ENCODE results near the gene FARP1. TPM values are rescaled to one million over a fixed set of nuclear protein-coding genes. Genes with fewer than 3 reads are reported as not detected.

FARP1 gene
- total RNA-seq, 1 donor = 0.42 TPM

- no peaks in the 10 kb centered on the region for H3K9me3 ChIP-seq (ENCODE audit: low read depth, low read length)
- no peaks in the 10 kb centered on the region for H3K4me1 ChIP-seq (ENCODE audit: insufficient read depth, low read length)
- no peaks in the 10 kb centered on the region for H3K27me3 ChIP-seq (ENCODE audit: insufficient read depth, low read length)
- H3K4me3 ChIP-seq (ENCODE audit: low read length) = no peak overlapping the region
Measured at GRCh38 chr13:98200211-98200878, 57.5 kb downstream of the FARP1 start.

GRCh38 chr13:98201189-98201588 is 58.3 kb downstream of the FARP1 start:
- H3K4me1 ChIP-seq (ENCODE audit: insufficient read depth, low read length) = no peaks in the 10 kb centered on the region
- H3K4me3 ChIP-seq (ENCODE audit: low read length) = no peak overlapping the region
- H3K9me3 ChIP-seq (ENCODE audit: low read depth, low read length) = no peaks in the 10 kb centered on the region
- H3K27me3 ChIP-seq (ENCODE audit: insufficient read depth, low read length) = no peaks in the 10 kb centered on the region

- Histone ChIP-seq H3K9me3 (ENCODE audit: low read depth, low read length) (no peaks in the 10 kb centered on the region), H3K4me1 (ENCODE audit: insufficient read depth, low read length) (no peaks in the 10 kb centered on the region), H3K27me3 (ENCODE audit: insufficient read depth, low read length) (no peaks in the 10 kb centered on the region), H3K4me3 (ENCODE audit: low read length) (no peak overlapping the region)
Measured at GRCh38 chr13:98201984-98202383, 59.1 kb downstream of the FARP1 start.

- Histone ChIP-seq H3K9me3 (ENCODE audit: low read depth, low read length) (no peaks in the 10 kb centered on the region), H3K4me3 (ENCODE audit: low read length) (no peak overlapping the region), H3K27me3 (ENCODE audit: insufficient read depth, low read length) (no peaks in the 10 kb centered on the region), H3K4me1 (ENCODE audit: insufficient read depth, low read length) (no peaks in the 10 kb centered on the region)
Measured at GRCh38 chr13:98203646-98204326, 60.9 kb downstream of the FARP1 start.

- Histone ChIP-seq H3K9me3 (ENCODE audit: low read depth, low read length) (no peaks in the 10 kb centered on the region), H3K4me1 (ENCODE audit: insufficient read depth, low read length) (no peaks in the 10 kb centered on the region), H3K27me3 (ENCODE audit: insufficient read depth, low read length) (no peaks in the 10 kb centered on the region), H3K4me3 (ENCODE audit: low read length) (no peak overlapping the region)
Measured at GRCh38 chr13:98204546-98204945, 61.7 kb downstream of the FARP1 start.

GRCh38 chr13:98206946-98207345 is 64.1 kb downstream of the FARP1 start:
- Histone ChIP-seq H3K4me3 (ENCODE audit: low read length) (no peak overlapping the region), H3K4me1 (ENCODE audit: insufficient read depth, low read length) (no peaks in the 10 kb centered on the region), H3K27me3 (ENCODE audit: insufficient read depth, low read length) (no peaks in the 10 kb centered on the region), H3K9me3 (ENCODE audit: low read depth, low read length) (no peaks in the 10 kb centered on the region)

GRCh38 chr13:98207416-98207815 is 64.5 kb downstream of the FARP1 start:
- no peaks in the 10 kb centered on the region for H3K4me1 ChIP-seq (ENCODE audit: insufficient read depth, low read length)
- H3K4me3 ChIP-seq (ENCODE audit: low read length) = no peak overlapping the region
- no peaks in the 10 kb centered on the region for H3K27me3 ChIP-seq (ENCODE audit: insufficient read depth, low read length)
- no peaks in the 10 kb centered on the region for H3K9me3 ChIP-seq (ENCODE audit: low read depth, low read length)

GRCh38 chr13:98208606-98209005 is 65.7 kb downstream of the FARP1 start:
- no peaks in the 10 kb centered on the region for H3K4me1 ChIP-seq (ENCODE audit: insufficient read depth, low read length)
- no peaks in the 10 kb centered on the region for H3K27me3 ChIP-seq (ENCODE audit: insufficient read depth, low read length)
- no peaks in the 10 kb centered on the region for H3K9me3 ChIP-seq (ENCODE audit: low read depth, low read length)
- no peak overlapping the region for H3K4me3 ChIP-seq (ENCODE audit: low read length)

GRCh38 chr13:98212763-98213162 is 69.9 kb downstream of the FARP1 start:
- Histone ChIP-seq H3K27me3 (ENCODE audit: insufficient read depth, low read length) (no peaks in the 10 kb centered on the region), H3K9me3 (ENCODE audit: low read depth, low read length) (no peaks in the 10 kb centered on the region), H3K4me1 (ENCODE audit: insufficient read depth, low read length) (no peaks in the 10 kb centered on the region), H3K4me3 (ENCODE audit: low read length) (no peak overlapping the region)

GRCh38 chr13:98213354-98213753 is 70.5 kb downstream of the FARP1 start:
- H3K4me1 ChIP-seq (ENCODE audit: insufficient read depth, low read length) = no peaks in the 10 kb centered on the region

GRCh38 chr13:98214008-98214643 is 71.2 kb downstream of the FARP1 start:
- no peak overlapping the region for H3K4me3 ChIP-seq (ENCODE audit: low read length)
- H3K9me3 ChIP-seq (ENCODE audit: low read depth, low read length) = no peaks in the 10 kb centered on the region
- H3K27me3 ChIP-seq (ENCODE audit: insufficient read depth, low read length) = no peaks in the 10 kb centered on the region
- H3K4me1 ChIP-seq (ENCODE audit: insufficient read depth, low read length) = no peaks in the 10 kb centered on the region

More at GRCh38 chr13:98213354-98213753, 70.5 kb downstream of the FARP1 start:
- no peaks in the 10 kb centered on the region for H3K9me3 ChIP-seq (ENCODE audit: low read depth, low read length)
- no peak overlapping the region for H3K4me3 ChIP-seq (ENCODE audit: low read length)
- H3K27me3 ChIP-seq (ENCODE audit: insufficient read depth, low read length) = no peaks in the 10 kb centered on the region

- H3K4me3 ChIP-seq (ENCODE audit: low read length) = no peak overlapping the region
- H3K4me1 ChIP-seq (ENCODE audit: insufficient read depth, low read length) = no peaks in the 10 kb centered on the region
- H3K9me3 ChIP-seq (ENCODE audit: low read depth, low read length) = no peaks in the 10 kb centered on the region
- H3K27me3 ChIP-seq (ENCODE audit: insufficient read depth, low read length) = no peaks in the 10 kb centered on the region
Measured at GRCh38 chr13:98214707-98215106, 71.8 kb downstream of the FARP1 start.

GRCh38 chr13:98215508-98215907 is 72.6 kb downstream of the FARP1 start:
- Histone ChIP-seq H3K4me1 (ENCODE audit: insufficient read depth, low read length) (no peaks in the 10 kb centered on the region), H3K9me3 (ENCODE audit: low read depth, low read length) (no peaks in the 10 kb centered on the region), H3K4me3 (ENCODE audit: low read length) (no peak overlapping the region), H3K27me3 (ENCODE audit: insufficient read depth, low read length) (no peaks in the 10 kb centered on the region)

GRCh38 chr13:98216135-98216565 is 73.3 kb downstream of the FARP1 start:
- Histone ChIP-seq H3K27me3 (ENCODE audit: insufficient read depth, low read length) (no peaks in the 10 kb centered on the region), H3K9me3 (ENCODE audit: low read depth, low read length) (no peaks in the 10 kb centered on the region), H3K4me3 (ENCODE audit: low read length) (no peak overlapping the region), H3K4me1 (ENCODE audit: insufficient read depth, low read length) (no peaks in the 10 kb centered on the region)

GRCh38 chr13:98216711-98217285 is 73.9 kb downstream of the FARP1 start:
- H3K9me3 ChIP-seq (ENCODE audit: low read depth, low read length) = no peaks in the 10 kb centered on the region
- H3K4me3 ChIP-seq (ENCODE audit: low read length) = no peak overlapping the region
- no peaks in the 10 kb centered on the region for H3K27me3 ChIP-seq (ENCODE audit: insufficient read depth, low read length)
- no peaks in the 10 kb centered on the region for H3K4me1 ChIP-seq (ENCODE audit: insufficient read depth, low read length)

Measured in mononuclear cell (primary cell).